Adrenal gland (tissue), 5 donors: ENCODE results near the gene KRT14.
"Not testable (repeated sequence)": the region's sequence is repeated elsewhere in the genome, so short reads cannot be mapped to it uniquely, and the experiment has no call there.

Experiments
- POLR2A ChIP-seq, 2 donors: fragments of 450-650 bp; IDR thresholded peaks; one replicate each; pipeline ENCODE4 v1.6.1; 2017; ENCODE audit warnings: antibody characterized with exemption in 2 of 2, mild to moderate bottlenecking in 2 of 2, moderate library complexity in 1 of 2
- TF ChIP-seq, protein P1 (sequence below), 6 experiments: fragments of 450-650 bp in 4 of 6; fragments of 200-600 bp in 2 of 6; sonication (generic) in 1 of 6; IDR thresholded peaks; 1 replicate in 5 of 6; 2 replicates in 1 of 6; pipeline versions ENCODE4 v1.5.1 to v1.8.0; 2016 to 2021; ENCODE audit warnings: antibody characterized with exemption in 6 of 6, mild to moderate bottlenecking in 2 of 6, moderate library complexity in 1 of 6
- donor health status: DM: no; HTN: no; CAD: no.

DNA sequence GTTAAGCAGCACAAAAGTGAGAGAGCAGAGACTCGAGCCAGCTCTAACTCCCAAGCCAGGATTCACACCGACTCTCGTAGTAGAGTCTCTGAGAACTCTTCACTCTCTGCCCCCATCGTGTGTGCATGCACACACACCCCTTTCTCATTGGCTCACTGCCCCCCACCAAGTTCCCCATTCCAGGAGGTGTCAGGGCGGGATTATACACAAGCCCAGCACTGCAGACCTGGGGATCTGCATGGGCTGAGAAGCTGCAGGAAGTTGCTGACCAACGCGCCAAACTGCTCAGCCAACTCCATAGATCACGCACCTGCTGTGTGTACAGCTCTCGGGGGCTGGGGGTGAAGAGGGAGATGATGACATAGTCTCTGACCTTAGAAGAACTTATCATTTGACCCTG is 28.1 kb upstream of the KRT14 start:
- TF ChIP-seq, protein P1, sequence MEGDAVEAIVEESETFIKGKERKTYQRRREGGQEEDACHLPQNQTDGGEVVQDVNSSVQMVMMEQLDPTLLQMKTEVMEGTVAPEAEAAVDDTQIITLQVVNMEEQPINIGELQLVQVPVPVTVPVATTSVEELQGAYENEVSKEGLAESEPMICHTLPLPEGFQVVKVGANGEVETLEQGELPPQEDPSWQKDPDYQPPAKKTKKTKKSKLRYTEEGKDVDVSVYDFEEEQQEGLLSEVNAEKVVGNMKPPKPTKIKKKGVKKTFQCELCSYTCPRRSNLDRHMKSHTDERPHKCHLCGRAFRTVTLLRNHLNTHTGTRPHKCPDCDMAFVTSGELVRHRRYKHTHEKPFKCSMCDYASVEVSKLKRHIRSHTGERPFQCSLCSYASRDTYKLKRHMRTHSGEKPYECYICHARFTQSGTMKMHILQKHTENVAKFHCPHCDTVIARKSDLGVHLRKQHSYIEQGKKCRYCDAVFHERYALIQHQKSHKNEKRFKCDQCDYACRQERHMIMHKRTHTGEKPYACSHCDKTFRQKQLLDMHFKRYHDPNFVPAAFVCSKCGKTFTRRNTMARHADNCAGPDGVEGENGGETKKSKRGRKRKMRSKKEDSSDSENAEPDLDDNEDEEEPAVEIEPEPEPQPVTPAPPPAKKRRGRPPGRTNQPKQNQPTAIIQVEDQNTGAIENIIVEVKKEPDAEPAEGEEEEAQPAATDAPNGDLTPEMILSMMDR (IDR thresholded peaks at IDR 0.05), result not testable (repeated sequence)
- TF ChIP-seq POLR2A (IDR thresholded peaks at IDR 0.05), result not testable (repeated sequence)
